Esophagus muscularis mucosa (tissue), 4 donors: ENCODE results near the gene HS1BP3. TPM values are rescaled to one million over a fixed set of nuclear protein-coding genes. Genes with fewer than 3 reads are reported as not detected.

Experiments
- DNase-seq: peaks from one replicate; pipeline ENCODE4 v3.0.0-alpha.2; 2017; ENCODE audit errors: extremely low spot score
- H3K27ac ChIP-seq, 4 donors: fragments of 200-600 bp; sonication (generic); replicated peaks in 1 of 4; 1 replicate in 3 of 4; 2 replicates in 1 of 4; pipeline ENCODE4 v1.5.1; 2016 to 2019; ENCODE audit warnings: mild to moderate bottlenecking in 1 of 4
- H3K27me3 ChIP-seq, 4 donors: fragments of 200-600 bp; sonication (generic); one replicate each; pipeline versions ENCODE4 v1.5.1 to v1.6.0; 2016 to 2019
- H3K36me3 ChIP-seq, 4 donors: fragments of 200-600 bp; sonication (generic); one replicate each; pipeline ENCODE4 v1.5.1; 2016 to 2019
- H3K4me1 ChIP-seq, 4 donors: fragments of 200-600 bp; sonication (generic); one replicate each; pipeline ENCODE4 v1.5.1; 2016 to 2019
- H3K4me3 ChIP-seq, 4 donors: fragments of 200-600 bp; sonication (generic); 1 replicate in 2 of 4; 2 replicates in 2 of 4; pipeline ENCODE4 v1.5.1; 2016 to 2019; ENCODE audit warnings: mild to moderate bottlenecking in 4 of 4, moderate library complexity in 1 of 4
- H3K9me3 ChIP-seq, 4 donors: fragments of 200-600 bp; sonication (generic); 1 replicate in 3 of 4; 2 replicates in 1 of 4; pipeline ENCODE4 v1.5.1; 2016 to 2019
- EP300 ChIP-seq: sonication (generic); formaldehyde crosslinking; IDR thresholded peaks from one replicate; pipeline ENCODE4 v1.6.1; 2017; ENCODE audit warnings: antibody characterized with exemption
- POLR2A ChIP-seq: fragments of 450-650 bp; IDR thresholded peaks from one replicate; pipeline ENCODE4 v1.6.1; 2017; ENCODE audit warnings: antibody characterized with exemption, moderate library complexity, mild to moderate bottlenecking, low read depth
- POLR2AphosphoS5 ChIP-seq, 2 donors: sonication (generic); formaldehyde crosslinking; IDR thresholded peaks; one replicate each; pipeline ENCODE4 v1.6.1; 2017; ENCODE audit warnings: antibody characterized with exemption in 2 of 2
- WGBS: methylation state at CpG from one replicate; pipeline ENCODE4 v1.1.5; 2018; 5-methylcytosine and 5-hydroxymethylcytosine counted together
- intact Hi-C: fragments of 100-400 bp; cut with DNase I; formaldehyde crosslinking; loops from one replicate; pipeline ENCODE4 v1.15.1; 2023
- total RNA-seq, 4 donors: library from RNA; depleted of rRNA; stranded (reverse); fragments of >200 nt; gene quantifications; one replicate each; pipeline versions ENCODE4 v1.1.0 to v1.2.1, GENCODE V29; 2016
- TF ChIP-seq, protein P1 (sequence below), 3 experiments: fragments of 200-600 bp in 2 of 3; fragments of 450-650 bp in 1 of 3; sonication (generic) in 2 of 3; IDR thresholded peaks; one replicate each; pipeline ENCODE4 v1.5.1; 2017 to 2019; ENCODE audit warnings: antibody characterized with exemption in 3 of 3, mild to moderate bottlenecking in 2 of 3, moderate library complexity in 1 of 3

Gene HS1BP3
- total RNA-seq, 4 donors from 2014 or later, result 42.6 to 95.6 (median 60.0) TPM

DNA sequence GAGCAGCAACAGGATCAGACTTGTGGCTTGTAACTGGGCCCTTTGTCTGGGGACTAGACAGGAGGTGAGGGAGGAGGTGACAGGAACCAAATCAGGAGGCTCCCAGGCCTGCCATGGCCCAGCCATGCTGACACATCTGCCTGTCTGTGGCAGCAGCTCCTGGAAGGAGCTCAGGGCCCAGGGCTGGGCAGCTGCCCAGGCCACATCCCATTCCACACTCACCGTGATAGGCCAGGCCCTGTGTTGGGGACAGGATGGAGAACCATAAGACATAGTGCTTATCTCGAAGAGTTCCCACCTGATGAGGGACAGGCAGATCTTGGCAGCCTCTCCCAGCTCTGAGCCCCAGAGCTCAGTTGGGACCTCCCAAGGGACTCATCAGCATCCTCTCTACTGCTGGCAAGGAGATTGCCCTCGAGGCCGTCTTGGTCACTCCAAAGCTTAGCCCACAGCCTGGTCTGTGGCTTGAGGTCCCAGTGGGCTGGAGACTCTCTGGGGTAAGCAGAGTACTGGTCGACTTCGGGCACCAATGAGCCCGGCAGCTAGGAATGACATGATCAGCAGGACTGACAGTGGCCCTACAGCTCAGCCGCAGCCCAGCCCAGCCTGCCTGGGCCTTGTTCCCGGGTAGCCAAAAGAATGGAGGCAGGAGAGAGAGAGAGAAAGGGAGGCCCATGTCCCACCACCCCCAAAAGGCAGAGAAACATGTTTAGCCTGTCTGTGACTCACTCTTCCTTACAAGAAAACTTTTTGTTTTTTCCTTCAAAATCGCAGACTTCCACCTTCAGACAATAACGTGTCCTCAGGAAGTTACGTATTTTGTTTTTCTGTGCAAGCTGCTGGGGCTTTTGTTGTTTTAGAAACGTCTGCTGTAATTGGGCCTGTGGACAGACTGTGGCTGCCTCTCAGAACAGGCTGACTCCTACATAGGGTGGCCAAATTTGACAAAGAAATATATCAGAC, 82.1 kb downstream of the HS1BP3 start:
- H3K4me3 ChIP-seq, result no peak overlapping the region
- no peaks in the 10 kb centered on the region for H3K36me3 ChIP-seq
- DNase-seq, result no peak
- peak overlapping the region; percentile 63 to 66 (median 66) for H3K27ac ChIP-seq
- TF ChIP-seq POLR2AphosphoS5 (IDR thresholded peaks at IDR 0.05) (peak; percentile 33 to 37), POLR2A (no peak)
- H3K27me3 ChIP-seq, result no peaks in the 10 kb centered on the region
- 81% methylated on average over 13 of the region's 13 CpGs for WGBS
- H3K9me3 ChIP-seq, result no peaks in the 10 kb centered on the region
- H3K4me1 ChIP-seq, result peaks cover 66 to 69% (median 68%) of the 10 kb centered on the region in 4 donors
- intact Hi-C loops, result no loop called here

GRCh38 chr2:20567926-20568179, 83.0 kb downstream of the HS1BP3 start:
- no peak for DNase-seq
- Histone ChIP-seq H3K9me3 (no peaks in the 10 kb centered on the region), H3K36me3 (no peaks in the 10 kb centered on the region), H3K27ac (peak overlapping the region; percentile 63 to 66 (median 66)), H3K4me3 (no peak overlapping the region), H3K27me3 (no peaks in the 10 kb centered on the region), H3K4me1 (peaks cover 56 to 59% (median 59%) of the 10 kb centered on the region in 4 donors)
- WGBS, result 100% methylated on average over 1 of the region's 2 CpGs
- intact Hi-C loops, result no loop called here
- TF ChIP-seq EP300 (no peak), POLR2AphosphoS5 (IDR thresholded peaks at IDR 0.05) (no peak), POLR2A (no peak)
- TF ChIP-seq, protein P1, sequence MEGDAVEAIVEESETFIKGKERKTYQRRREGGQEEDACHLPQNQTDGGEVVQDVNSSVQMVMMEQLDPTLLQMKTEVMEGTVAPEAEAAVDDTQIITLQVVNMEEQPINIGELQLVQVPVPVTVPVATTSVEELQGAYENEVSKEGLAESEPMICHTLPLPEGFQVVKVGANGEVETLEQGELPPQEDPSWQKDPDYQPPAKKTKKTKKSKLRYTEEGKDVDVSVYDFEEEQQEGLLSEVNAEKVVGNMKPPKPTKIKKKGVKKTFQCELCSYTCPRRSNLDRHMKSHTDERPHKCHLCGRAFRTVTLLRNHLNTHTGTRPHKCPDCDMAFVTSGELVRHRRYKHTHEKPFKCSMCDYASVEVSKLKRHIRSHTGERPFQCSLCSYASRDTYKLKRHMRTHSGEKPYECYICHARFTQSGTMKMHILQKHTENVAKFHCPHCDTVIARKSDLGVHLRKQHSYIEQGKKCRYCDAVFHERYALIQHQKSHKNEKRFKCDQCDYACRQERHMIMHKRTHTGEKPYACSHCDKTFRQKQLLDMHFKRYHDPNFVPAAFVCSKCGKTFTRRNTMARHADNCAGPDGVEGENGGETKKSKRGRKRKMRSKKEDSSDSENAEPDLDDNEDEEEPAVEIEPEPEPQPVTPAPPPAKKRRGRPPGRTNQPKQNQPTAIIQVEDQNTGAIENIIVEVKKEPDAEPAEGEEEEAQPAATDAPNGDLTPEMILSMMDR (IDR thresholded peaks at IDR 0.05), result no peak

Other genes starting within 250 kb of the HS1BP3 start
- 1,000 to 10,000 TPM in 3 of 4 donors, 100 to 1,000 TPM in 1; 809 to 1,532 (median 1,203) TPM for gene RHOB, start 204.0 kb downstream of the HS1BP3 start, total RNA-seq
- gene GDF7, start 16.0 kb upstream of the HS1BP3 start, total RNA-seq, result 10 to 100 TPM in 1 of 4 donors, 1 to 10 TPM in 3; 2.7 to 10.4 (median 7.4) TPM
- gene LDAH, start 172.0 kb upstream of the HS1BP3 start, total RNA-seq, result 10 to 100 TPM in 3 of 4 donors, 1 to 10 TPM in 1; 7.9 to 13.7 (median 11.9) TPM